Measurements from ENCODE around the gene MBTD1. TPM values are rescaled to one million over a fixed set of nuclear protein-coding genes. Genes with fewer than 3 reads are reported as not detected.

MBTD1 gene
- total and polyA plus RNA-seq, 4 donors = 2.4 to 14.2 (median 7.8) TPM

- no peaks in the 10 kb centered on the region for H3K27me3 ChIP-seq (ENCODE audit: control insufficient read depth in 4 of 4, insufficient read depth in 4 of 4, low read length in 3 of 4)
- H3K4me3 ChIP-seq (ENCODE audit: low read depth in 1 of 3, low read length in 3 of 3) = no peak overlapping the region
- WGBS = 100% methylated on average over 1 of the region's 1 CpG
- no peak for DNase-seq (ENCODE audit: low spot score)
- no peak overlapping the region for H3K27ac ChIP-seq (ENCODE audit: low read depth in 1 of 2, low read length in 2 of 2)
- TF ChIP-seq REST (IDR thresholded peaks at IDR 0.05) (no peak), RXRA (IDR thresholded peaks at IDR 0.05) (no peak), CTCF (IDR thresholded peaks at IDR 0.05; ENCODE audit: low read depth, low read length, missing input control) (no peak), EGR1 (IDR thresholded peaks at IDR 0.05; ENCODE audit: low read depth in 2 of 2) (no peak), YY1 (IDR thresholded peaks at IDR 0.05) (no peak), JUND (IDR thresholded peaks at IDR 0.05) (no peak)
- TF ChIP-seq, protein P1, sequence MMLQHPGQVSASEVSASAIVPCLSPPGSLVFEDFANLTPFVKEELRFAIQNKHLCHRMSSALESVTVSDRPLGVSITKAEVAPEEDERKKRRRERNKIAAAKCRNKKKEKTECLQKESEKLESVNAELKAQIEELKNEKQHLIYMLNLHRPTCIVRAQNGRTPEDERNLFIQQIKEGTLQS (IDR thresholded peaks at IDR 0.05) = no peak
- H3K9me3 ChIP-seq (ENCODE audit: control insufficient read depth in 4 of 4, low read length in 3 of 4) = no peaks in the 10 kb centered on the region
- peaks cover 3 to 36% (median 26%) of the 10 kb centered on the region in 4 donors for H3K36me3 ChIP-seq (ENCODE audit: control insufficient read depth in 4 of 4, insufficient read depth in 3 of 4, low read depth in 1 of 4, low read length in 3 of 4)
- peaks cover 0 to 11% (median 3%) of the 10 kb centered on the region in 4 donors for H3K4me1 ChIP-seq (ENCODE audit: control insufficient read depth in 4 of 4, insufficient read depth in 4 of 4, low read length in 3 of 4)
- no peak overlapping the region for H3K9ac ChIP-seq (ENCODE audit: low read depth in 1 of 2, low read length in 2 of 2)
Measured at GRCh38 chr17:51214920-51215319, 44.9 kb downstream of the MBTD1 start.

DNA sequence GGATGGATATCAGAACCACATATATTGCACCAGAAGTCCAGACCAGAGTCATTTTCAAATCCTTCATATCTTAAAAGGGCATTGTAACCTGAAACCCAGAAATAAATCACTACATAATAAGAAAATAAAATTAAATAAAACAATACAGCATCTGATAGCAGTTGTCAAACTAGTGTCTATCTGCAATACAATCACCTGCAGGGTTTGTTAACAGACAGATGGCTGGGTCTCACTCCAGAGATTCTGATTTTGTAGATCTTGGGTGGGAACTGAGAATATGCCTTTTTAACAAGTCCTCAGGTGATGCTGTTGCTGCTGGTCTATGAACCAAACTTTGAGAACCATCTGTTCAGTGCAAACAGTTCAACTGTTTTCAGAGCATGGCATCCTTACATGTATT lies 56.0 kb downstream of the MBTD1 start:
- Histone ChIP-seq H3K9me3 (ENCODE audit: control insufficient read depth in 4 of 4, low read length in 3 of 4) (no peaks in the 10 kb centered on the region), H3K36me3 (ENCODE audit: control insufficient read depth in 4 of 4, insufficient read depth in 3 of 4, low read depth in 1 of 4, low read length in 3 of 4) (peaks cover 5 to 56% (median 46%) of the 10 kb centered on the region in 4 donors), H3K27me3 (ENCODE audit: control insufficient read depth in 4 of 4, insufficient read depth in 4 of 4, low read length in 3 of 4) (no peaks in the 10 kb centered on the region), H3K4me1 (ENCODE audit: control insufficient read depth in 4 of 4, insufficient read depth in 4 of 4, low read length in 3 of 4) (no peaks in the 10 kb centered on the region), H3K4me3 (ENCODE audit: low read depth in 1 of 3, low read length in 3 of 3) (no peak overlapping the region), H3K27ac (ENCODE audit: low read depth in 1 of 2, low read length in 2 of 2) (no peak overlapping the region), H3K9ac (ENCODE audit: low read depth in 1 of 2, low read length in 2 of 2) (no peak overlapping the region)
- no peak for DNase-seq (ENCODE audit: low spot score)
- TF ChIP-seq REST (IDR thresholded peaks at IDR 0.05) (no peak), EGR1 (IDR thresholded peaks at IDR 0.05; ENCODE audit: low read depth in 2 of 2) (no peak), NR2F2 (IDR thresholded peaks at IDR 0.05) (no peak), FOXA2 (IDR thresholded peaks at IDR 0.05) (no peak), FOXA1 (IDR thresholded peaks at IDR 0.05) (no peak), RAD21 (IDR thresholded peaks at IDR 0.05) (no peak), TAF1 (conservative IDR thresholded peaks at IDR 0.05) (no peak), HNF4A (conservative IDR thresholded peaks at IDR 0.05) (no peak), RXRA (IDR thresholded peaks at IDR 0.05) (no peak), HNF4G (IDR thresholded peaks at IDR 0.05) (no peak), JUND (IDR thresholded peaks at IDR 0.05) (no peak), YY1 (IDR thresholded peaks at IDR 0.05) (no peak), SP1 (IDR thresholded peaks at IDR 0.05) (no peak), GABPA (IDR thresholded peaks at IDR 0.05 in 1 of 2, conservative IDR thresholded peaks at IDR 0.05 in 1 of 2) (no peak)
- TF ChIP-seq, protein P2, sequence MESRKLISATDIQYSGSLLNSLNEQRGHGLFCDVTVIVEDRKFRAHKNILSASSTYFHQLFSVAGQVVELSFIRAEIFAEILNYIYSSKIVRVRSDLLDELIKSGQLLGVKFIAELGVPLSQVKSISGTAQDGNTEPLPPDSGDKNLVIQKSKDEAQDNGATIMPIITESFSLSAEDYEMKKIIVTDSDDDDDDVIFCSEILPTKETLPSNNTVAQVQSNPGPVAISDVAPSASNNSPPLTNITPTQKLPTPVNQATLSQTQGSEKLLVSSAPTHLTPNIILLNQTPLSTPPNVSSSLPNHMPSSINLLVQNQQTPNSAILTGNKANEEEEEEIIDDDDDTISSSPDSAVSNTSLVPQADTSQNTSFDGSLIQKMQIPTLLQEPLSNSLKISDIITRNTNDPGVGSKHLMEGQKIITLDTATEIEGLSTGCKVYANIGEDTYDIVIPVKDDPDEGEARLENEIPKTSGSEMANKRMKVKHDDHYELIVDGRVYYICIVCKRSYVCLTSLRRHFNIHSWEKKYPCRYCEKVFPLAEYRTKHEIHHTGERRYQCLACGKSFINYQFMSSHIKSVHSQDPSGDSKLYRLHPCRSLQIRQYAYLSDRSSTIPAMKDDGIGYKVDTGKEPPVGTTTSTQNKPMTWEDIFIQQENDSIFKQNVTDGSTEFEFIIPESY (IDR thresholded peaks at IDR 0.05) = no peak
- TF ChIP-seq, protein P3, sequence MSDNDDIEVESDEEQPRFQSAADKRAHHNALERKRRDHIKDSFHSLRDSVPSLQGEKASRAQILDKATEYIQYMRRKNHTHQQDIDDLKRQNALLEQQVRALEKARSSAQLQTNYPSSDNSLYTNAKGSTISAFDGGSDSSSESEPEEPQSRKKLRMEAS (IDR thresholded peaks at IDR 0.05) = no peak
- TF ChIP-seq, protein P1 (IDR thresholded peaks at IDR 0.05) = no peak

All from liver (tissue), 9 donors.